GM18517 (cell line): Measurements from ENCODE around the gene DNAH2.

Source experiments
- ATAC-seq: cut with Tn5 transposase; IDR thresholded peaks from one replicate; pipeline ENCODE4 v1.9.1; 2021; ENCODE audit warnings: mild to moderate bottlenecking, moderate library complexity; ENCODE audit not compliant: unreplicated experiment

DNAH2 gene

DNA sequence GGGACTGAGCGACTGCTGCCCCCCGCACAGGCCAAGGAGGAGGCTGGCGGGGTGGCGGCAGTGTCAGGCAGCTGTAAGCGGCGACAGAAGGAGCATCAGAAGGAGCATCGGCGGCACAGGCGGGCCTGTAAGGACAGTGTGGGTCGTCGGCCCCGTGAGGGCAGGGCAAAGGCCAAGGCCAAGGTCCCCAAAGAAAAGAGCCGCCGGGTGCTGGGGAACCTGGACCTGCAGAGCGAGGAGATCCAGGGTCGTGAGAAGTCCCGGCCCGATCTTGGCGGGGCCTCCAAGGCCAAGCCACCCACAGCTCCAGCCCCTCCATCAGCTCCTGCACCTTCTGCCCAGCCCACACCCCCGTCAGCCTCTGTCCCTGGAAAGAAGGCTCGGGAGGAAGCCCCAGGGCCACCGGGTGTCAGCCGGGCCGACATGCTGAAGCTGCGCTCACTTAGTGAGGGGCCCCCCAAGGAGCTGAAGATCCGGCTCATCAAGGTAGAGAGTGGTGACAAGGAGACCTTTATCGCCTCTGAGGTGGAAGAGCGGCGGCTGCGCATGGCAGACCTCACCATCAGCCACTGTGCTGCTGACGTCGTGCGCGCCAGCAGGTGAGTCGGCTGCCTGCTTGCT, 131.7 kb downstream of the DNAH2 start:
- no peak for ATAC-seq

DNA sequence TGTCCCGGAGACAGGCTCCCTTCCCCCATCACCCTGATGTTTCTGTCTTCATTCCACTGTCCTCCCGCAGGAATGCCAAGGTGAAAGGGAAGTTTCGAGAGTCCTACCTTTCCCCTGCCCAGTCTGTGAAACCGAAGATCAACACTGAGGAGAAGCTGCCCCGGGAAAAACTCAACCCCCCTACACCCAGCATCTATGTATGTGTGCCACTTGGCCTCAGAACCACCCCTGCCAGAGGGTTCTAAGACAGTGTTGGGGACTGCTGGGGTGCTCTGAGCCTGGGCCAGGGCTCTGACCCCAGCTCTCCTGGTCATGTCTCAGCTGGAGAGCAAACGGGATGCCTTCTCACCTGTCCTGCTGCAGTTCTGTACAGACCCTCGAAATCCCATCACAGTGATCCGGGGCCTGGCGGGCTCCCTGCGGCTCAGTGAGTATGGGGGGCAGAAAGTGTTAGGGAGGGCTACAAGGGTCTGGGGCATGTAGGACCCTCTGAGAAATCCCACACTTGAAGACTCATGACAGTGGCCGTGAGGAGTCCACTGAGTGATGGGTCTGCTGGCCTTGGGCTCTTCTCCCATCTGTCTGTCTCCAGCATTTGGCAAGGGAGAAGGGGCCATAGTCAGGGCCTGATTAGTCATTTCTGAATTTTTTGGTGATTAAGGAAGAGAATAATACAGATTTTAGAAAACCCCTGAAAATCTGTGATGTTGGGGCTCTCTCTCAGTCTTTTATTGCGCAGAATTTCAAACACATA, 132.4 kb downstream of the DNAH2 start:
- ATAC-seq: no peak

DNA sequence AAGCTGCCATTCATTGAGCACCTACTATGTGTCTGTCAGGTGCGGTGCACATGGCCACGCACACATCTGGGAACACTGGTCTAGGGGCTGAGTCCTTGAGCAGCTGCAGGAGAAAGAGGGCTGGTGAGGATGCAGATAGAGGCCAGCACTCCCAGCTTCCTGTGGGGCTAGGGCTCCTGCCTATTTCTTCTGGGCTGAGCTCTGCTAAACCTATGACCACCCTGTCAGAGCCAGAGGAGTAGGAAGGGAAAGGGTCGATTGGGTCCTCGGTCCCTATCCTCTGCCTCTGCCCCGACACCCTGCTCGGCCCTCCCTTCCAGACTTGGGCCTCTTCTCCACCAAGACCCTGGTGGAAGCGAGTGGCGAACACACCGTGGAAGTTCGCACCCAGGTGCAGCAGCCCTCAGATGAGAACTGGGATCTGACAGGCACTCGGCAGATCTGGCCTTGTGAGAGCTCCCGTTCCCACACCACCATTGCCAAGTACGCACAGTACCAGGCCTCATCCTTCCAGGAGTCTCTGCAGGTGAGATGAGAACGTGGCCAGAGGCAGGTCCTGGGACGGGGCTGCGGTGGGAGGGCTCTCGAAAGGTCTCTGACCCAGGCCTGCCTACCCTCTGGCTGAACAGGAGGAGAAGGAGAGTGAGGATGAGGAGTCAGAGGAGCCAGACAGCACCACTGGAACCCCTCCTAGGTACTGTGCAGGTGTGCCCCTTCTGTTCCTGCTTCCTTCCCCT, 133.3 kb downstream of the DNAH2 start:
- ATAC-seq: no peak

DNA sequence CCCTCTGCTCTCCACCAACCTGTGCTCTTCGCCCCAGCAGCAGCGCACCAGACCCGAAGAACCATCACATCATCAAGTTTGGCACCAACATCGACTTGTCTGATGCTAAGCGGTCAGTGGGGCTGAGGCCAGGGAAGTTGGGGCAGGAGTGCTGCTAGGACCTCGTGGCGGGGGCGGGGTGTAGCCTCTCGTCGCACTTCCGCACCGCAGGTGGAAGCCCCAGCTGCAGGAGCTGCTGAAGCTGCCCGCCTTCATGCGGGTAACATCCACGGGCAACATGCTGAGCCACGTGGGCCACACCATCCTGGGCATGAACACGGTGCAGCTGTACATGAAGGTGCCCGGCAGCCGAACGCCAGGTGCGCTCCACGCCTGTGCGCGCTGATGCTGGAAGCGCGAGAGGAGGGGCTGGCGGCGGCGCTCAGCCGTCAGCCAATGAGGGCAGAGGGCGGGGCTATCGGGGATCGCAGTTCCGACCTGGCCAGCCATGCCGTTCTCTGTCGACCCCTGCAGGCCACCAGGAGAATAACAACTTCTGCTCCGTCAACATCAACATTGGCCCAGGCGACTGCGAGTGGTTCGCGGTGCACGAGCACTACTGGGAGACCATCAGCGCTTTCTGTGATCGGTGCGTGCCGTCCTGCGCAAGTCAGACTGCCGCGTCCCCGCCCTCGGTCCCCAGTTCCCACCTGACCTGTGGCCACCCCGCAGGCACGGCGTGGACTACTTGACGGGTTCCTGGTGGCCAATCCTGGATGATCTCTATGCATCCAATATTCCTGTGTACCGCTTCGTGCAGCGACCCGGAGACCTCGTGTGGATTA, 134.1 kb downstream of the DNAH2 start:
- peak; percentile 74 for ATAC-seq

DNA sequence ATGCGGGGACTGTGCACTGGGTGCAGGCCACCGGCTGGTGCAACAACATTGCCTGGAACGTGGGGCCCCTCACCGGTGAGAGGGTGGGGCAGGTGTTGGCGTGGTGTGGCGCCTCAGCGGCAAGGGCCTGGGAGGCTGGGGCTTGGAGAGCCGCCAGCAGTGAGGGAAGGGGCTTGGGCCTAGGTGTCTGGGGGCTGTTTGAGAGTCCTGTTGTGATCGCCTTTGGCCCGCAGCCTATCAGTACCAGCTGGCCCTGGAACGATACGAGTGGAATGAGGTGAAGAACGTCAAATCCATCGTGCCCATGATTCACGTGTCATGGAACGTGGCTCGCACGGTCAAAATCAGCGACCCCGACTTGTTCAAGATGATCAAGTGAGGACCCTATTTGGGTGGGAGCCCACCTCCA, 134.7 kb downstream of the DNAH2 start:
- ATAC-seq: no peak

DNA sequence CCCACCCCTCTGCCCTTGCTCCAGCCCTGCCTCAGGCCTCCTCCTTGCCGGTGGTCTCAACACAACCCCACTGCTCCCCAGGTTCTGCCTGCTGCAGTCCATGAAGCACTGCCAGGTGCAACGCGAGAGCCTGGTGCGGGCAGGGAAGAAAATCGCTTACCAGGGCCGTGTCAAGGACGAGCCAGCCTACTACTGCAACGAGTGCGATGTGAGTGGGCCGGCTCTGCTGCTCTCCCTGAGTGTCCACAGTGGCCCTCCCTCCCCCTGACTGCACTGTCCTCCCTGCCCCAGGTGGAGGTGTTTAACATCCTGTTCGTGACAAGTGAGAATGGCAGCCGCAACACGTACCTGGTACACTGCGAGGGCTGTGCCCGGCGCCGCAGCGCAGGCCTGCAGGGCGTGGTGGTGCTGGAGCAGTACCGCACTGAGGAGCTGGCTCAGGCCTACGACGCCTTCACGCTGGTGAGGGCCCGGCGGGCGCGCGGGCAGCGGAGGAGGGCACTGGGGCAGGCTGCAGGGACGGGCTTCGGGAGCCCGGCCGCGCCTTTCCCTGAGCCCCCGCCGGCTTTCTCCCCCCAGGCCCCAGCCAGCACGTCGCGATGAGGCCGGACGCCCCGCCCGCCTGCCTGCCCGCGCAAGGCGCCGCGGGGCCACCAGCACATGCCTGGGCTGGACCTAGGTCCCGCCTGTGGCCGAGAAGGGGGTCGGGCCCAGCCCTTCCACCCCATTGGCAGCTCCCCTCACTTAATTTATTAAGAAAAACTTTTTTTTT, 135.6 kb downstream of the DNAH2 start:
- ATAC-seq: no peak

DNA sequence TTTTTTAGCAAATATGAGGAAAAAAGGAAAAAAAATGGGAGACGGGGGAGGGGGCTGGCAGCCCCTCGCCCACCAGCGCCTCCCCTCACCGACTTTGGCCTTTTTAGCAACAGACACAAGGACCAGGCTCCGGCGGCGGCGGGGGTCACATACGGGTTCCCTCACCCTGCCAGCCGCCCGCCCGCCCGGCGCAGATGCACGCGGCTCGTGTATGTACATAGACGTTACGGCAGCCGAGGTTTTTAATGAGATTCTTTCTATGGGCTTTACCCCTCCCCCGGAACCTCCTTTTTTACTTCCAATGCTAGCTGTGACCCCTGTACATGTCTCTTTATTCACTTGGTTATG, 136.1 kb downstream of the DNAH2 start:
- no peak for ATAC-seq

DNA sequence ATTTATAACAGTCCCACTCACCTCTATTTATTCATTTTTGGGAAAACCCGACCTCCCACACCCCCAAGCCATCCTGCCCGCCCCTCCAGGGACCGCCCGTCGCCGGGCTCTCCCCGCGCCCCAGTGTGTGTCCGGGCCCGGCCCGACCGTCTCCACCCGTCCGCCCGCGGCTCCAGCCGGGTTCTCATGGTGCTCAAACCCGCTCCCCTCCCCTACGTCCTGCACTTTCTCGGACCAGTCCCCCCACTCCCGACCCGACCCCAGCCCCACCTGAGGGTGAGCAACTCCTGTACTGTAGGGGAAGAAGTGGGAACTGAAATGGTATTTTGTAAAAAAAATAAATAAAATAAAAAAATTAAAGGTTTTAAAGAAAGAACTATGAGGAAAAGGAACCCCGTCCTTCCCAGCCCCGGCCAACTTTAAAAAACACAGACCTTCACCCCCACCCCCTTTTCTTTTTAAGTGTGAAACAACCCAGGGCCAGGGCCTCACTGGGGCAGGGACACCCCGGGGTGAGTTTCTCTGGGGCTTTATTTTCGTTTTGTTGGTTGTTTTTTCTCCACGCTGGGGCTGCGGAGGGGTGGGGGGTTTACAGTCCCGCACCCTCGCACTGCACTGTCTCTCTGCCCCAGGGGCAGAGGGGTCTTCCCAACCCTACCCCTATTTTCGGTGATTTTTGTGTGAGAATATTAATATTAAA, 136.7 kb downstream of the DNAH2 start:
- ATAC-seq: no peak

DNA sequence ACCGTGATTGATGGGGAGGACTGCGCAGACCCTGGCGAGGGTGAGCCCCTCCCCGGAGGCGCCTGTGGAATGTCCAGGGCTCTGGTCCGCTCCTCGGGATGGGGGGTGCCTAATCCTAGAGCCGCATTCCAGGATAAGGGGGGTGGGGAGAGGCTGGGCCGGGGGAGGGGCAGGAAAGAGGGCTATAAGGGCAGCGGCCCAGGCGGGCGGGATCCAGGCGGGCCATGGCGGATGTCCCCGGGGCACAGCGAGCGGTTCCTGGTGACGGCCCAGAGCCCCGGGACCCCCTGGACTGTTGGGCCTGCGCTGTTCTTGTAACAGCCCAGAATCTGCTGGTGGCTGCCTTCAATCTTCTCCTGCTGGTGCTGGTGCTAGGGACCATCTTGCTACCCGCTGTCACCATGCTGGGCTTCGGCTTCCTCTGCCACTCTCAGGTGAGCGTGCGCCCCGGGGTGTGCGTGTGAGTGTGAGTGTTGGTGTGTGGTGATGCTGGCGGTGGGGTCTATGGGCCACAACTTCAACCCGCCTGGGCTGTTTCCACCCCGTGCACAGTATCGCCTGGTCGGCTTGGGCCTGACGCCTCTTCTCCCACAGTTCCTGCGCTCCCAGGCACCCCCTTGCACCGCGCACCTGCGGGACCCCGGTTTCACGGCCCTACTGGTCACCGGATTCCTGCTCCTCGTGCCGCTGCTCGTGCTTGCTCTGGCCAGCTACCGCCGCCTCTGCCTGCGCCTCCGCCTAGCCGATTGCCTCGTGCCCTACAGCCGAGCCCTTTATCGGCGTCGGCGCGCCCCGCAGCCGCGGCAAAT, 137.5 kb downstream of the DNAH2 start, which contains the start of gene TMEM88:
Gene TMEM88 (plus strand): TSS at position 216 of the 809 bp plus-strand sequence. CDS start 9 bp downstream, at position 225.
- ATAC-seq: no peak

DNA sequence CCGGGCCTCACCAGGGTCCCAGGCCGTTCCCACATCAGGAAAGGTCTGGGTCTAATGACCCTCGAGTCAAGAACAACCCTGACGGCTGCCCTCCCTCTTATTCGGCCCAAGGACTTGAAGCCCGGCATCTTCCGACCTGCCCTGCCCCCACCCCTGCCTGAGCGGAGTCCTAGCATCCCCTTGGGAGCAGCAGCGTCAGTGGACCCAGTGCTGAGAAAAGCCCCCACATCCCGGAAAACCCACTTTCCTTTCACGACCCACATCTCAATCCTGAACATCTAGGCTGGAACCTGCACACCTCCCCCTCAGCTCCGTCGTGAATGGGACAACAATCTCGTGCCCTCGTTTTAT, 138.1 kb downstream of the DNAH2 start:
- no peak for ATAC-seq

DNA sequence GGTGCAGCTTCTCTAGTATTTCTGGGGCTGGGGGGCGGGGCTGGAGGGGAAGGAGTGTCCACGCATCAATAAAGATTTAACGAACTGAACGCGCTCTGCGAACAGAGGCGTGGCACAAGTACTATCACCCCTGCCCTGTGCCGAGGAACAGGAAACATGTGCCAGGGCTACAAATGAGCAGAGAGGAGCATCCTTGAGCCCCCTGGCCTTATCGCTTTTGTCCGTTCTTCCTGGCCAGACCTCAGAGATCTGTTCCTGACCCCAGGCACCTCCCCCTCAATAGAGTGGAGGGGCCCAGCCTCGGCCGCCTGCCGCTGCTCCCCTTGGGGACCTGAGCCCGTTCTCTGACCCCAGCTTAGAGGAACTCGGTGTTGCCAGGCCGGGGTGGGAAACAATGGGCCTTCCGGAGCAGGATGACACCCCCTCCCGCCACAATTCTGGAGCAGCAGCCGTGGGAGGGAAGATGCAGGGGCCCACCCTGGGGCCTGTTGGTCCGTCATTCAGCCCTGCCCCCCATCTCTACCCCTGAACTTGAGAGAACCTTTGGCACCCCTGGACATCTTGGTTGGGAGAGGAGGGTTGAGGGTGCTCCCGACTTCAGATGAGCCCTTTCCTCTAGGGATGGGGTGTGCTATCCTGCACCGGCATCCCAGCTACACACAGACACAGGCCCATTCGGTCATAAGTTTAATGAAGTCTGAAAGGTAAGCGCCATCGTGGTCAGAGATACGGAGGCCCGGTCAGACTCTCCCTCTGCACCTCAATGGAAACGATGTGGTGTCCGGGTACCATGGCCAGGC, 138.7 kb downstream of the DNAH2 start:
- ATAC-seq: no peak

DNA sequence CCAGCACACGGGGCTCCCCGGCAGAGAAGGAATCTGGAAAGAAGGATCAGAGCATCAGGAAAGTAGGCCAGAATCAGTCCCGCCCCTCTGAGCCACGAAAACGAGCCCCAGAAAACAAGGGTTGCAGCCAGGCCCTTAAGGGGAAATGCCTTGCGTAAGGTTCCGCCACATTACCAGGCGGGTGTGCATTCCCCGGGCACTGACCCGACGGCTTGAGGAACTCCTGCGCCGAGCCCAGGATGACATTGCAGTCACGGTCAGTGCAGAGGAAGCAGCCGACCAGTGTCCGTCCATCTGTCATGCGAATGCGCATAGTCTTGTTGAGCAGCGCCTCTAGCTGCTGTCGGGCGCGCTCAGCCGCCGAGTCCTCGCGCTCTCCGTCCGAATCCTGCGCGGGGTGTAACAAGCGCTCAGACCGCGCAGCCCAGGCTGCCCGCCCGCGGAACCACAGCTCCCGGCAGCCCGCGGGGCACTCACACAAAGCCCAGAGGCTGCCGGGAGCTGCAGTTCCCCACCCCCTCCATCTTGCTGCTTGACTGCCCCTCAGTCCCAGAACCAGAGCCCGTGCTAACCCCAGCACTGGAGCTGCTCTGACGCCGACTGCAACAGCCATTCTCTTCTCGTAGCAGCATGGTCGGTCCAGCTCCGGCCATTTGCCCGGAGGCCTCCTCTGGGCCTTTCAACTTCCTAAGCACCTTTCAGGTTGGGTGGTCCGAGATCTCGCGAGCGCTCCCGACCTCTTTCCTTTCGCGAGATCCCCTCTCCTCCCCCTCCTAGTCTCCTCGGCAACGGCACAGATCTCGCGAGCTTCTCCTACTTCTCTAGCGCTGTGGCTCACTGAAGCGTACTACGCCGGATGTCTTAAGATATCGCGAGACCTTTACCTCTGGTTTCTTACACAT, 139.5 kb downstream of the DNAH2 start, which contains the start of gene NAA38:
Gene NAA38 (minus strand): TSS at position 749 of the 902 bp plus-strand sequence. CDS start 96 bp downstream, at position 653.
- peak; percentile 79 for ATAC-seq

DNA sequence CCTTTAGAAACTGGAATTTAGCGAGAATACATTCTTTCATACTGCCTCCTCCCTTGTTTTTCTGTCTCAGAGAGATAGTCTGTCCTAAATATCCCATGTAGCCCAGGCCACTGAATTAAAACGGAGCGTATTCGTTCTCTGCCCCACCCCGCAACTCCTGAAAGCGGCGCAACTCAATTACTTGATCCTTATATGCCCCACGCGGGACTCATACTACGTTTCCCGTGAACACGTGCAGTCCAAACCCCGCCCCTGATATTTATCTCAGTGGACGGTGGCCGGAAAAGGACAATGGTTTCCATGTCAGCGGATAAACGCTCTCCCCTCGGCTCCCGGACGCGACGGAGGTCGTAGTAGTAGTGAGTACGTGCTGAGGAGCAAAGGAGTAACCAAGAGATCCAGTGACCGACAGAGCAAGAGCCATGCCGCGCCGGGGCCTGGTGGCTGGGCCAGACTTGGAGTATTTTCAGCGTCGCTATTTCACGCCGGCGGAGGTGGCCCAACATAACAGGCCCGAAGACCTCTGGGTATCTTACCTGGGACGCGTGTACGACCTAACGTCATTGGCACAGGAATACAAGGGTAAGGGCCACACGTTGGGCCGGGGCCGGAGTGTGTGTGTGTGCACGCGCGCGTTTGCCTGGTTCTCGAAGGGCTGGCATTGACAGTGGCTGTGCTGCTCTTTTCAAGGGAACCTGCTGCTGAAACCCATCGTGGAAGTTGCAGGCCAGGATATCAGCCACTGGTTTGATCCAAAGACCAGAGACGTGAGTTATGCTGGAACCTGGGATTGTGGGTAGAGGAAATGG, 140.4 kb downstream of the DNAH2 start, which contains the start of gene CYB5D1:
Gene CYB5D1 (plus strand): TSS at position 291 of the 809 bp plus-strand sequence. CDS start 132 bp downstream, at position 423.
- peak; percentile 41 for ATAC-seq

DNA sequence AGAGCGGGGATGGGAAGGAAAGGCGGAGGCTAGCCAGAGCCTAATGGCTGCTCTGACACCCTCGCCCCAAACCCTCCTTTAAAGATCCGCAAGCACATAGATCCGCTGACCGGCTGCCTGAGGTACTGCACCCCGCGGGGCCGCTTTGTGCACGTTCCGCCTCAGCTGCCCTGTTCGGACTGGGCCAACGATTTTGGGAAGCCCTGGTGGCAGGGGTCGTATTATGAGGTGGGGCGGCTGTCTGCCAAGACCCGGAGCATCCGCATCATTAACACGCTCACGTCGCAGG, 140.9 kb downstream of the DNAH2 start:
- ATAC-seq: no peak

DNA sequence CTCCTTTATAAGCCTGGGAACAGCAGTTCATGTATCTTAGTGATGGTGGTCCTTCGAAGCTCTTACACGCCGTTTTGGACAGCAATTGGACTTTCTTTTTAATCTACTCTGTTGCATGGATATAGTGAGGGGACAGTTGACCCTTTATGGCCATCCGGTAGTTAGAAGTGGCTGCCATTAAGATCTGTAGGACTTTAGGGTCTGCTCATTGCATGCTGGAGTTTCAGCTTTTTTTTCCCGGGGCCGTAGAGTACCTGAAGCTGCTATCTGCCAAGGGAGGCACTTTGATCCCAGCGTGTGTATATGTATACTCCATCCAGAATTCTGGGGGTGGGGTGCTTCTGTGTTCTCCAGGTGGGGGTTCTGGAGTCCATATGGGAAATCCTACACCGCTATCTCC, 141.5 kb downstream of the DNAH2 start:
- no peak for ATAC-seq

DNA sequence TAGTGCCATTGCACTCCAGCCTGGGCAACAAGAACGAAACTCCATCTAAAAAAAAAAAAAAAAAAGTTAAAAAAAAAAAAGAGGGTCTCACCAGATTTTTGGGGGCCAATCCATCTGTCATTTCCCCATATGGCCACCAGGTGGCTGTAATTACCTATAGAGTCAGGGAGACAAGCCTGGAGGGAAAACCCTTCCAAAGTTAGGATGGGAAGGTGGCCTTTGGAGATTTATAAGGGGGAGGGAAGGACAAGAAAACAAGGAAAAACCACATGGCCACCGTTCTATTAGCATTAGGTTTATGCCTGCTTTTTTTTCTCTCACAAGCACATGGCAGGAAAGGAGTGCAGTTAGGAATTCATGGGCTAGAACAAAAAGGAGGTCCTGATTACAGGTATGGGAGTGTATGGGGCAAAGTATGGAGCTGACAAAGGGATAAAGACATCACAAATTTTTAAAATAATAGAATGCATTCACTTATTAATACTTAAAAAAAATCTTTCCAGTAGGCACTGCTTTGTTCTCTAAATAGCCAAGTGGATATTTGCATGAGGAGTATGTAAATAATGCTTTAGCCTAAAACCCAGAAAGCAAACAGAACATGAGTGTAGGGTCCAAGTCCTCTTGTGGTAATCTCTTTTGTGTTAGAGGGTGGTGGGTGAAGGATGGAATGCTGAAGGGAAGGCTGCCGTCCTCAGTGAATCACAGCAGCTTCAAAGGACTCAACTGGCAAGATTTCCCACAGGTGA, 145.3 kb downstream of the DNAH2 start:
- ATAC-seq: no peak
